PFSK-1 (cell line): ENCODE measurements around the gene POMGNT2.

Experiments used
- FOXP2 ChIP-seq: optimal IDR thresholded peaks from 2 replicates; pipeline ENCODE3; 2011; ENCODE audit warnings: borderline replicate concordance, control low read depth, inconsistent platforms; ENCODE audit not compliant: insufficient read depth; ENCODE audit errors: extremely low read length, extremely low read depth
- POLR2AphosphoS5 ChIP-seq: IDR thresholded peaks from 2 replicates; pipeline ENCODE4 v1.6.1; 2012; ENCODE audit warnings: low read depth, mild to moderate bottlenecking, control low read depth, low read length, moderate library complexity
- SIN3A ChIP-seq: IDR thresholded peaks from 2 replicates; pipeline ENCODE4 v1.6.1; 2012; ENCODE audit warnings: mild to moderate bottlenecking, low read length, moderate library complexity, borderline replicate concordance; ENCODE audit not compliant: insufficient read depth
- TAF1 ChIP-seq: IDR thresholded peaks from 2 replicates; pipeline ENCODE4 v1.6.1; 2012; ENCODE audit warnings: low read length, control low read depth, borderline replicate concordance; ENCODE audit not compliant: insufficient read depth
- TF ChIP-seq, protein P1 (sequence below), 2 experiments: IDR thresholded peaks; 2 replicates each; pipeline versions ENCODE4 v1.6.1 to v1.8.0; 2011 to 2012; ENCODE audit warnings: low read depth in 2 of 2, low read length in 2 of 2, control low read depth in 1 of 2, inconsistent platforms in 1 of 2, mild to moderate bottlenecking in 1 of 2, moderate library complexity in 1 of 2; ENCODE audit not compliant: insufficient read depth in 1 of 2

Gene POMGNT2

DNA sequence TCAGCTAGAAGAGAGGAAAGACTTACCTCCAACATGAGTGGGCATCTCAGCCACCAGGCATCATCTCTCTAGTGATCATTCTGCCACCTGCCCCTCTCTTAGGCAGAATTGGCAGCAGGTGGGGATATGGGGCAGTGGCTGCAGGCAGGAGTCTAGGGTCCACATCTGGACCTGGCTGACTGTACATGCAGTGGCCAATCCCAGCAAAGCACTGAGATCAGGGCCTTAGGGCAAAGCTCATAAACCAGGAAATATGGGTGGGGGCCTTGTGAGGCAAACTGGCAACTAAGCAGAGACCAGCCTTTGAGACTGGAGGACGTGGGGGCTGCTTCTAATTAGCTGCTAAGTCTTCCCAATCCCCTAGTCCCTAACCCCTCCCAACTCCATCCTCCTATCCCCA lies 12.9 kb downstream of the POMGNT2 start:
- TF ChIP-seq, protein P1, sequence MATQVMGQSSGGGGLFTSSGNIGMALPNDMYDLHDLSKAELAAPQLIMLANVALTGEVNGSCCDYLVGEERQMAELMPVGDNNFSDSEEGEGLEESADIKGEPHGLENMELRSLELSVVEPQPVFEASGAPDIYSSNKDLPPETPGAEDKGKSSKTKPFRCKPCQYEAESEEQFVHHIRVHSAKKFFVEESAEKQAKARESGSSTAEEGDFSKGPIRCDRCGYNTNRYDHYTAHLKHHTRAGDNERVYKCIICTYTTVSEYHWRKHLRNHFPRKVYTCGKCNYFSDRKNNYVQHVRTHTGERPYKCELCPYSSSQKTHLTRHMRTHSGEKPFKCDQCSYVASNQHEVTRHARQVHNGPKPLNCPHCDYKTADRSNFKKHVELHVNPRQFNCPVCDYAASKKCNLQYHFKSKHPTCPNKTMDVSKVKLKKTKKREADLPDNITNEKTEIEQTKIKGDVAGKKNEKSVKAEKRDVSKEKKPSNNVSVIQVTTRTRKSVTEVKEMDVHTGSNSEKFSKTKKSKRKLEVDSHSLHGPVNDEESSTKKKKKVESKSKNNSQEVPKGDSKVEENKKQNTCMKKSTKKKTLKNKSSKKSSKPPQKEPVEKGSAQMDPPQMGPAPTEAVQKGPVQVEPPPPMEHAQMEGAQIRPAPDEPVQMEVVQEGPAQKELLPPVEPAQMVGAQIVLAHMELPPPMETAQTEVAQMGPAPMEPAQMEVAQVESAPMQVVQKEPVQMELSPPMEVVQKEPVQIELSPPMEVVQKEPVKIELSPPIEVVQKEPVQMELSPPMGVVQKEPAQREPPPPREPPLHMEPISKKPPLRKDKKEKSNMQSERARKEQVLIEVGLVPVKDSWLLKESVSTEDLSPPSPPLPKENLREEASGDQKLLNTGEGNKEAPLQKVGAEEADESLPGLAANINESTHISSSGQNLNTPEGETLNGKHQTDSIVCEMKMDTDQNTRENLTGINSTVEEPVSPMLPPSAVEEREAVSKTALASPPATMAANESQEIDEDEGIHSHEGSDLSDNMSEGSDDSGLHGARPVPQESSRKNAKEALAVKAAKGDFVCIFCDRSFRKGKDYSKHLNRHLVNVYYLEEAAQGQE (IDR thresholded peaks at IDR 0.05; ENCODE audit: insufficient read depth in 1 of 2, low read depth in 2 of 2, low read length in 2 of 2) = no peak
- TF ChIP-seq SIN3A (no peak), TAF1 (no peak), POLR2AphosphoS5 (no peak), FOXP2 (no peak)

DNA sequence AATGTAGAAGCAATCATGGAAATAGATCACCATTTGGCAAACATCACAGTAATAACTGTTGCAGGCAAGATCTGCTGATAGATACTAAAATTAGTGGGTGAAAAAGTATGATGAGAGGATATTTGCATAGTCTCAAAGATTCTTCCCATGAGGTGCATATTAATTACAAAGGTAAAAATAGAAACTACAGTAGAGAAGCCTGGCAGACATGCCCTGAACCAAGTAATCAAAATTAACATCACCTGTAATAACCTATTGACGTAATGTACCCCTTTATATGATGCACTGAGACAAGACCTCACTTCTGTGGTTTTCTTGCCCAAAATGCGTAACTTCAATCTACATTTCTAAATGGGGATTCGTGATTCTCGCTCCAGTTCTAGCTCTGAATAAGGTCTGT lies 14.4 kb downstream of the POMGNT2 start:
- TF ChIP-seq, protein P1 (IDR thresholded peaks at IDR 0.05; ENCODE audit: insufficient read depth in 1 of 2, low read depth in 2 of 2, low read length in 2 of 2) = no peak
- no peak for TF ChIP-seq POLR2AphosphoS5
- no peak for TF ChIP-seq SIN3A
- TF ChIP-seq TAF1 = no peak
- no peak for TF ChIP-seq FOXP2

DNA sequence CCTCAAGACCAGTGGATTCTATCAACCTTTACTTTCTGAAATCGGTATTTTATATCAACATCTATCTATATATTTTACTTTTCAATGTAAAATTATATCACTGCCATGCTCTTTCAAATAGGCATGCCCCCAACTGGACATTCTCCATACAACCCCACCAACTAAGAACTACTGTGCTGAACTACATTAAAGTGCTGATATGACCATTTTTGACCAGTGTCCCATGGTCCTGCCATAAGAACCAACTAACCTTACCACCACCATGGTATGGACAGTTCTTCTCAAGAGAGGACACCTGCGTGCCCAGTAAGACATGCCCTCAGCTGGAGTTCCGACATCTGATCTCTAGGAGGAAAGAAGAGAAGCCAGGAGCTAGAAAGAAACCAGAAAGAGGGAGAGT lies 15.6 kb downstream of the POMGNT2 start:
- TF ChIP-seq SIN3A = no peak

DNA sequence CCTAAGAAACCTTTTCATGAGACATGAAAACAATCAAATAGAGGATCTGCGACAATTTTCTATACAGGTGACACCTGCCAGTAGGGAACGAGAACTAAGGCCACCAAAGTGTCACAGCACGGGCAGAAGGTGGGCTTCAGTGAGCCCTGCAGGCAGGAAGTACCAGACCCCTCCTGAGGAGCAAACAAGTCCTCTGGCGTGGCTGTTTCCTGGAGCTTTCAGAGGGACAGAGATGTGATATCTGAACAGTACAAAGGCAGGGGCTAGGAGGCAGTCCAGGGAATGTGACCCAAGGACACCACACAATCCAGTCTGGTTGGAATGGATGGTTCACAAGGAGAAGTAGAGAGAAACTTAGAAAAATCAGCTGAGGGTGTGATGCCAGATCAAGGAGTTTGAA lies 16.8 kb downstream of the POMGNT2 start:
- no peak for TF ChIP-seq TAF1
- no peak for TF ChIP-seq SIN3A
- TF ChIP-seq FOXP2 = no peak
- TF ChIP-seq, protein P1 (IDR thresholded peaks at IDR 0.05; ENCODE audit: insufficient read depth in 1 of 2, low read depth in 2 of 2, low read length in 2 of 2) = no peak
- TF ChIP-seq POLR2AphosphoS5 = no peak

DNA sequence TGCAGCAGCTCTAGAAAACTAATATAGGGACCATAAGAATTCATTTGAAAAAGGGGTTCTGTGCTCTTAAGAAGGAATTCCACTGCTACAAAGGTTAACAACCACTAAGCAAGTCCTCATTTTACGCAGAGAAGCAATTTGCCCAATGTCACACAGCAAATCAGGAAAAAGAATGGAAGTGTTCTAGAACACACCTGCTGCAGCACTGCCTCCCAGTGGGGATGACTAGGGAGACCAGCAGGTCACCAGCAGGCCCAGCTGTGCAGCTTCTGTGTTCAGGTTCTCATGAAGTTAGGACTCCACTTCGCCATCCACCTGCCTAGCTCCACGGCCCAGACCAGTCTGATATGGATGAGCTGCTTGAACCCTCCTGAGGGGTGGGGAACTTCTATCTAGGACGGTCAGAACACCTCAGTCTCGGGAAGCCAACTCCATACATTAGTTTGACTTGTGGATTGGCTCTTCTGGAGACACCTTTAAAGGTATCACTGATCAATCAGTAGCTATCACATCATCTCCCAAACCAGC lies 18.6 kb downstream of the POMGNT2 start:
- no peak for TF ChIP-seq SIN3A
- no peak for TF ChIP-seq FOXP2
- TF ChIP-seq, protein P1 (IDR thresholded peaks at IDR 0.05; ENCODE audit: insufficient read depth in 1 of 2, low read depth in 2 of 2, low read length in 2 of 2) = no peak
